HG02973 (cell line): ENCODE results near the gene DUSP8.

Experiments
- ATAC-seq: cut with Tn5 transposase; IDR thresholded peaks from one replicate; pipeline ENCODE4 v1.9.1; 2021; ENCODE audit warnings: moderate library complexity; ENCODE audit not compliant: unreplicated experiment

The DUSP8 gene

DNA sequence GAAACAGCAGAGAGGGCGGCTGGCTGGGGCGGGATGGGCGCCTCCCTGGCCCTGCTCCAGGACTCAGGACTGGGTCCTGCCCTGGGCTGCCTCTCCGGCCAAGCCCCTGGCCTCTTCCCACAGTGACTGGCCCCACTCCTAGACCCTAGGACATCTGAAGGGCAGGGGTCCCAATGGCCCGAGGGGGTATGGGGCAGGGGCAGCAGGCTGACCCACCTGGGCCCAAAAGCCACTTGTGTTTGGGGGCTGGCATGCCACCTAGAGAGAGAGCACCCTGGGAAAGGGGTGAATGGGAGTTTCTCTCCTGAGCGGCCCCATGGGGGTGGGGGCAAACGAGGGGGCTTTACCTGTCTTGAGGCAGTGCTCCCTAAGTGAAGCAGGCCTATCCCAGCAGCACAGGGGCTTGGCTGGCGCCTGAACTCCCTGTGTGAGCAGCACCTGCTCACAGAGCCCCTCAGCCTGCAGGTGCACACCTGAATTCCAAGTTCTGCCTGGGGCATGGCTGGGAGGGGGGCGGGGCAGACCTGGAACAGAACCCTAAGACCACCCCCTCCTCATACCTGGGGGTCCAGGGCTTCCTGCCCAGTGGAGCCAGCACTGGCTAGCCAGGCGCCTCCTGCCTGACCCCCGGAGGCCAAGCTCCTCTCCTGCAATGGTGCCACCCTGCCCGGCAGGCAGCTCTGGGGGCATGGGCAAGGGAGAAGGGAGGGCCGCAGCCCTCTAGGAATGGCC lies 16.9 kb downstream of the DUSP8 start:
- no peak for ATAC-seq

DNA sequence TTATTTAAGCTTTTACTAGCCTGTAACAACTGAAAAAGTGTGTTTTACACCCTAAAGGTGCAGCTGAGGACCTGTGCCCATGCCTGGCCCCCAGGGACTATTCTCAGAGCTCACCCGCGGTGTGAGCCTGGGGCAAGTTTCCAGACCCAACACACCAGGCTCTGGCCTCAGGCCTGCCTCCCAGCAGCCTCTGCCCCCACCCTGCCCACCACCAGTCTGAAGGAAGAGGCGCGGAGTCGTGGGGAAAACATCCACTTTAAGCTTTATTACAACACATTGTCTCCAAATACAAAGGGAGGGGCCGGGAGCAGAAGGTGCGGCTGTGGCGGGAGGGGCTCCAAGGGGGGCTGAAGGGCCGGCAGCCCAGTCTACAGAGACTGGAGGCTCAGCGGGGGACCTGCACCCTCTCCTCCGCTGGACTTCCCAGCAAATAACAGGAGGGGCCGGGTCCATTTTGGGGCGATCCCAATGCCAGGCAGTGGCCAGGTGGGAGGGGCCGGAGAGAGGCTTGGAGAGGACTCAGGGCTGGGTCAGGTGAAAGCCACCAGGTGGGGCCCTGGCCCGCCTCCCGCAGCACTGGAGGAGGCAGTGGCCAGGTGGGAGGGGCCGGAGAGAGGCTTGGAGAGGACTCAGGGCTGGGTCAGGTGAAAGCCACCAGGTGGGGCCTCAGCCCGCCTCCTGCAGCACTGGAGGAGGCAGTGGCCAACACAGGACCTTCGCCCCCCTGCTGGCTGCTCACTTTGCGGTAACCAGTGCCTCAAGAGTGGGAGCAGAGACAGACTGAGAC lies 18.1 kb downstream of the DUSP8 start:
- no peak for ATAC-seq

DNA sequence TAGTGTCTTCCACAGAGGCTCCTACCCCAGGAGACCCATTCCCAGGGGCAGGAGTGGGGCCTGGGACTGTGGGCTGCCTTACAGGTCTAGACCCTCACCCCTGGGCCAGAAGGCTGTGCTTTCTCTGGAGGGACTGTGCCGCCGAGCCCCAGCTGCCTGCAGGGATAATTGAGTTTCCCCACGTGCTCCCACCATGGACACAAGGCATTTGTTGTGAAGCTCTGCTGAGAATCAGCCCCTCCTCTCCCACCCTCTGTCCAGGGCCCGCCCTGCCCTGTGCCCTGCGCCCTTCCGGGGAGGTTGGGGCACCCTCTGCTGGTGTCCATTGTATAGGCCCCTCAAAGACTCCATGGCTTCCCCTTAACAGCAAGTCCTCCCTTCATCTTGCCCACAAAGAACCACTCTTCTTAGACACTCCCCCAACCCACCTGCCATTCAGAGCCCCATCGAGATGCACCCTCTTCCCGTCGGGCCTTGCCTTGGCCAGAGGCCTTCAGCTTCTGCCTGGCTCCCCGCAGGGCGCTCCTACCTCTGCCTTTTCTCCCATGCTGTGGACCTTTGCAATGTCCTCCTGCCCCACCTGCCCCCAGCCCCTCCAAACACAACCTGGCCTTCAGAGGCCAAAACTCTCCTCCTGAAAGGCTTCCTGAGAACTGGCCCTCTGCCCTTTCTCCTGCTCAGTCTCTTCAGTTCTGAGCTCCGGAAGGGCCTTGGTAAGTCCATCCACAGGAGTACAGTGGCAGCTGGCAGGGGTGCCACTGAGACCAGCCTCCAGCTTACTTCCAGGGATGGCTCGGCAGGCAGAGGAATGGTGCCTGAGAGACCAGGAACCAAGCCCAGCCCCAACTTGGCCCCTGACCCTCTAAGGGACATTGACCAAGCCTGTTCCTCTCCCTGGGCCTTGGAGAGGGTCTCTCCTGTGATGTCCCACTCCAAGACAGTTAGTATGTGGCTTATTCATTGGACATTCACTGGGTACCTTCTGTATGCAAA lies 22.4 kb downstream of the DUSP8 start:
- ATAC-seq: no peak

DNA sequence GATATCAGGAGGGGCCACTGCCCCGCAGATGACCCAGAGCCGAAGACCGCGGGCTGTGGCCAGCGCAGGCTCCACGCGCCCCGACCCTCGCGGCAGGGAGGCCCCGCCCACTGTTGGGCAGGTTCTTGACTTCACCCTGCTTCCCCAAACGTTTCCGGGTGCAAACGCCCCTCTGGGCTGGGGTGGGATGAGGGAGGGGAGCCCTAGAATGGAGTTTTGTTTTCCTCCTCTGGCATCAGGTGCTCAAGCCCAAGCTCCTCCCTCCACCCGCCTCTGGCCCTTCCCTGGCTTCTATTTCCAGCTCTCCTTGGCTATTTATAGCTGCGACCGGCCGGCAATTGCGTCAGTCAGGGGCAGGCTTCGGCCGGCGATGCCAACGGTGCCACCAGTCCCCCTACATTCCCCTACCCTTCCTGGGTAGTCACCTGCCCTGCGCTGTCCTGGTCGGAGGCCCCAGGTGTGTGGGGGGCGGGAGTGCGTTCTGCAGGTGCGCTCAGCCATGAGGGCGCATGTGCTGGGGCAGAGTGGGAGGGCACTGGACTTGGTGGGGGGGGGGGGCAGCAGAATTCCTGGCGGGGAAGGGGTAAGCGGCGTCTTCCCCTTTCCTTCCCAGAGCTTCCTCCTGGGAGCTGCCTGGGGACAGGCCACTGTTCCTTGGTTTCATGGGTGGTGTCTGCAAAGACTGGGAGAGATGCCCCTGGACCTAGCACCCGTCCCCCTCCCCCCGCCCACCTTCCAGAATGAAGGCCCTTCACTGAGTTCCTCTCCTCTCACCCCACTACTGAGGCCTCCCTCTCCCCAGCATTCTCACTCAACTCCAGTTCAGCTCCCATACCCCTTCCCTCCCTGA lies 23.6 kb downstream of the DUSP8 start:
- no peak for ATAC-seq

DNA sequence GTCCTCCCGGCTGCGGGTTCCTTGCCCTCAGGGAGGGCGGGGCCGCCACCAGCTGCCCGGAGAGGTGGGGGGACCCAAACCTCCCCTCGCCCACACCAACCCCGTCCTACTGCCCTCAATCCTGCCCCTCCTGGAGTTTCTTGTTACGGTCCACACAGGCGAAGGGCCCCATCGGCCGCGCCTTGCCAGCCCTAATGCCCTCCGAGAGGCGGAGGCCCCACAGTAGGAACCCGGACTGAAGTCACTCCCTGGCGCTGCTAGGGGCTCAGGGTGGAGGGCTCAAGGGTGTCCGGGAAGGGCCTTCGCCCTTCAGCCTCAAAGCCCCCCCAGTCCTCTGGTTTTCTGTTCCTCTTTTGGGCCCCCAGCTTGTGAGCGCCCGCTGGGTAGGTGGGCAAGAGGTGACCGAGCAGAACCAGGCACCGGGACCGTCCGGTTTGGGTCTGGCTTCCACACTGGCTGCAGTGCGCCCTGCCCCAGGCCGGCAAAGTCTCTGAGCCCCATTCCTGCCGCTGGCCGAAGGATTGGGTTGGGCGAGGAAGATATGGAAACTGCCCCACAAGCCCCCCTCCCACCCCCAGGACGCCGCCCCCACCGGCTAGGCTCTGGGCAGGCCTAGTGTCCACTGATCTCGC lies 24.5 kb downstream of the DUSP8 start:
- ATAC-seq: no peak

DNA sequence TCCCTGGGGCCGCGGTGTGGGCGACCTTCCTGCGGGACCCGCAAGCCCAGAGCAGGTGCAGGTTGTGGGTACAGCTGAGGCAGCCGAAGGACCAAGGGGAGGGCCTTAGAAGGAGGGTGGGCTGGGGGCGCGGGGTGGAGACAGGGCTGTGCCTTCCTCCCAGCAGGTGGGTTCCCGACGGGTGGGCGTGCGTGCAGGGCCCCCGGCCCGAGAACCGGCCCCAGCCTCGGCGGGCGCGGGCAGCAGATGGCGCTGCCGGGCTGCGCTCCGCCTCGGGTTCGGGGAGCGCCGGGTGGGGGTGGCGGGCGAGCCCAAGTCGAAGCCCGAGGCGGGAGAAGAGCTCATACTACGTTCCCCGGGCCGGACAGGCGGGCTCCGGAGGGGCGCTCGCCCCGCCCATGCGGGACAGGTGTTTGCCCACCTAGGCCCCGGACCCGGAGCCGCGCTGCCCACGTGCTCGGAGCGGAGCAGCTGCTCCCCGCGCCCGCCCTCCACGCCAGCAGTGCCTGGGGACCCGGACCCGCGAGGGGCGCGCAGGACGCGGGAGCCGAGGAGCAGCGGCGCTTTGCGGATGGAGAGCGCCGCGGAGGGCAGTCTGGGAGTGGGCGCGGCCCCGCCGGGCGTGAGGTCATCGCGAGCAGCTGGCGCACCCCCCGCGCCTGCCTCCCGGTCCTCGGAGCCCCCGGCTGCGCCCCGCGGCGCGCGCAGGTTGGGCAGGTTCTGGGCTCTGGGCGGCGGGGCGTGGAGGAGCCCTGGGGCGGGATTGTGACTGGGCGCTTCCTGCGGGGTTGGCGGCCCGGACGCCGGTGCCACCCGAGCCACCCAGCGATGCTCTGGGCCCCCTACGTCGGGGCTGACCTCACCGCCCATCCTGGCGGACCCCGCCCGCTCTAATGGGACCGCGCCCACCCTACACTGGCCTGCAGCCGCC lies 25.3 kb downstream of the DUSP8 start:
- no peak for ATAC-seq

DNA sequence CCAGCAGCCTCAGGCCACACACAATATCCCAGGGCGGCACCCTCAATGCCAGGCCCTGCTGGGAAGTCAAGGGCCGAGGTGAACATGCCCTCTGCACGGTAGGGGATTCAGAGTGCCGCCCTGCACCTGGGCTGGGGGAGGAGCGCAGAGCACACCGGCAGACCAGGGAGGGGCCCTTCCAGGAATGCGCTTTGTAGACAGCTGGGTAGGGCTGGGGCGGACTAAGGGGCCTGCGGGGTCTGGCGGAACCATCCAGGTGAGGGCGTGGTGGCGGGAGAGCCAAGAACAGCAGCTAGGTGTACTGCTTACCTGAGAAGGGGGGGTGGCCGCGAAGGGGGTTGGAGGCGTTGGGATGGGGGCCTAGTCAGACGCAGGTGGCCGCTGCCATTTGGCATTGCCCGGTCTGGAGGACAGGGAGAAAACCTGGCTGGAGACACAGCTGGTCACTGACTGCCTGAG lies 26.0 kb downstream of the DUSP8 start:
- no peak for ATAC-seq

DNA sequence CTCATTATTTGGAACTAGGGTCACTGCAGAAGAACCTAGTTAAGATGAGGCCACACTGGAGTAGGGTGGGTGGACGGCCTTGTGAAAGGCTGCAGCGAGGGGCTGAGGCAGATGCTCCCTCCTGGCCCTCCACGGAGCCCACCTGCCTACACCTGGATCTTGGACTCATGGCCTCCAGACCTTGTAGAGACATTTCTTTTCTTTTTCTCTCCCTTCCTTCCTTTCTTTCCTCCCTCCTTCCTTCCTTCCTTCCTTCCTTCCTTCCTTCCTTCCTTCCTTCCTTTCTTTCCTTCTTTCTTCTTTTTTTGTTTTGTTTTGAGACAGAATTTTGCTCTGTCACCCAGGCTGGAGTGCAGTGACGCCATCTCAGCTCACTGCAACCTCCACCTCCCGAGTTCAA lies 26.6 kb downstream of the DUSP8 start:
- ATAC-seq: no peak

DNA sequence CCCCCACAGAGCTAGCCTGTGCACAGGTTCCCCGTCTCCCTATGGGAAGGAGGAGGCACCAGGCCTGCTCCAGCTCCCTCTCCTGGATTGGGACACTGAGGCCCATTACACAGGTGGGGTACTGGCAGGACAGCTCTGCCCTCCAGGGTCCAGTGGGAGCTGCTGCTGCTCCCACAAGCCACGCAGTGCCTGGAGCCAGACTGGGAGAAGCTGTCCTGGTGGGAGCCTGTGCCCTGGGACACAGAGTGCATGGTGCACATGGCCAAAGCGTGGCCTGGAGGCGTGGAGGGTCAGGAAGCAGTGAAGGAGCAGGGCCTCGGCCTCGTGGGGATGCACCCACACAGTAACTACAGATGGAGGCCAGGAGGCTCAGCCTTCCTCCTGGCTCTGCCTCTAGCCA lies 27.5 kb downstream of the DUSP8 start:
- no peak for ATAC-seq

DNA sequence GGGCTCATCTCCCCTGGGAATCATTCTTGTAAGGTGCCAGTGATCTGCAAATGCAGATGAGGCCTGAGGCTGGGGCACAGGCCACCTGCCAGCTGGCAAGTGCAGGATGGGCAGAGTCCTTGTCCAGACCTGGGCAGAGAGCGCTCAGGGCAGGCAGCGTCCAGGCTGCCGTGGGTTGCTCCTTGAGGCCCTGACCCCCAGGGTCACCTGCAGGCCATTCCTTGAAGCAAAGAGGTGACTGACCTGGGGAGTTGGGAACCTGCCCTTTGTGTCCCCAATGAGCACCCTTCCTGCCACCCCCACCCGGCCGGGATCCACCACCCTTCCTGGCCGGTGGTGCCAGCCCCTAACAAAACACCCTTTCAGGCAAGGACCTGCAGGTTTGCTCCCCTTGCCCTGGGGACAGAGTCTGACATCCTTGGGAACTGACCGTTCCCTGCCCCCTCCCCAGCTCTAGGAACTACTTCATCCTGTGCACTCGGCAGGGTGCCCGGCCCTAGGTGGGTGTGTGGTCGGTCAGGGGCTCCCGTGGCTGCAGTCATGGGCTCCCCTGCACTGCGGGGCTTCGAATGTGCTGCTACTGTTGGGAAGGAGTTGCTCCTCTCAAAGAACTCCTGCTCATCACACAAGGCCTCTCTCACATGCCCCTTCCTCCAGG lies 28.3 kb downstream of the DUSP8 start:
- ATAC-seq: no peak

DNA sequence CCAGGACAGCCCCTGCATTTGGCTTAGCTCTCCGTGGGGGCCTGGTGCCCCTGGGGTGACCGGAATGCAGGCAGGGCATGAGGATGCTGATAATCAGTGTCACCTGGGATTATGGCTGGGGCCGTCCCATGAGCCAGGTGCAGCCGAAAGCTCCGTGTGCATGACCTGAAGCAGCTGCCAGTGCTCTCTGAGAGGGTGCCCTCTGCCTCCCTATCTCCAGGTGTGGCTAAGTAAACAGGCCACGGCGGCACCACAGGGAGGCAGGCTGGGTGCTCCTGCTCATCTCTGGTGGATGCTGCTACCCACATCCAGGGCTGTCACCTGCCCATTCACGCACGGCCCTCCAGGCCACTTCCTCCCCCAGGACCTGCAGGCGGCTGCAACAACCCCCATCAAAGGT lies 29.8 kb downstream of the DUSP8 start:
- ATAC-seq: no peak

DNA sequence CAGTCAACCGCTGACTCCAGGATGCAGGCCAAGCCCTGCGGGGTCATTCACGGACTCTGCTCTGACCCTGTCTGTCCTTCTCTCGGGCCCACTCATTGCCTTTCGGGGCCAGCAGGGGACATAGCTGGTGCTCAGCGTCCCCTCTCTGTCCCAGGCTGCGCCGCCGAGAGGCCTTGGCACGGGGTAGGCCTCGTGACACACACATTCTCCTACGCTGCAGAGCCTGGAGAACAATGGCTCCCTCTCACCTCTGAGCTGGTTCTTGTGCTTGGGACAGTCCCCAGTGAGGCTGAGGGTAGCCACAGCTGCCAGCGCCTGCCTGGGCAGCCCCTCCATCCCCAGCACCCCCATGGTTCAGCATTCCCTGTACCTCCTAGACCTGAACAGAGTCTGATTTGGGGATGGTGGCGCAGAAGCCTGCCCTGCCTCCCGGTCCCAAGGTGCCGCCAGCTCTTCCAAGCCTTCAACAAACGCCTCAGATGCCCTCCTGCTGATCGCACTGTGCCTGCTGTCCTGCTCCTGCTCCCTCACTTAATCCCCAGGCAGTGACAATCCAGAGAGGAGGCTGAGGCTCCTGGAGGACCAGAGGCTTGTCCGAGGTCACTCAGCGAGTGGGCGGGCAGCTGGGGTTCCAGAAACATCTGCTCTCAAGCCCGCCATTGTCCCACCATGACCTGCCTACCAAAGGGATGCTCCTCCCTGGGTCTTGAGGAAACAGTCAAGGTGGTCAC lies 30.4 kb downstream of the DUSP8 start:
- ATAC-seq: no peak

DNA sequence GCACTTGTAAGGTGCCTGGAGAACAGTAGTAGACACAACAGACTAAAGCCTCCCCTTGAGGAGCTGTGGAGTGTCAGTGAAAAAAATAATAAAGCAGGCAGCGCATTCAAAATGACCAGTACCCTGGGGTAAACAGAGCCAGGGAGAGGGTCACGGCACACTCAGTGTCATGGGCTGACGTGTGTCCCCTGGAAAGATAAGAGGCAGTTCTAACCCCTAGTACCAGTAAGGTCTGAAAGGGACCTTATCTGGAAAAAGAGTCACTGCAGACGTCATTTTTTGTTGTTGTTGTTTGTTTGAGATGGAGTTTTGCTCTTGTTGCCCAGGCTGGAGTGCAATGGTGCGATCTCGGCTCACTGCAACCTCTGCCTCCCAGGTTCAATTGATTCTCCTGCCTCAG lies 32.0 kb downstream of the DUSP8 start:
- ATAC-seq: no peak

DNA sequence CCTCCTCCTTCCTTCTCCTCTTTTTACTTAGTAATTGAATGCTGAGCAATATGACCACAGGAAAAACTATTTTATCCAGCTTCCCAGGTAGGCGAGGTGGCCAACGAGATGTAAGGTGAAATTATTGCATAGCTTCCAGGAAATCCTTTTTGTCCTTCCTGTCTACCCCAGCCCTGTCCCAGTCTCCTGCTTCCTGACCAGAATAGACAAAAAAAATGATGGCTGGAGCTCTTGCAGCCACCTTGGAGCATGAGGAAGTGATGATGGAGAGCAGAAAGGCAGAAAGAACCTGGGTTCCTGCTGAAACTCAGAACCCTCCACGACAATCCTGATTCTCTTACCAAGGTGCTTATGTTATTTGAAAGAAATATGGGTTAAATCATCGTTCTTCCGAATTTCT lies 33.9 kb downstream of the DUSP8 start:
- ATAC-seq: no peak

DNA sequence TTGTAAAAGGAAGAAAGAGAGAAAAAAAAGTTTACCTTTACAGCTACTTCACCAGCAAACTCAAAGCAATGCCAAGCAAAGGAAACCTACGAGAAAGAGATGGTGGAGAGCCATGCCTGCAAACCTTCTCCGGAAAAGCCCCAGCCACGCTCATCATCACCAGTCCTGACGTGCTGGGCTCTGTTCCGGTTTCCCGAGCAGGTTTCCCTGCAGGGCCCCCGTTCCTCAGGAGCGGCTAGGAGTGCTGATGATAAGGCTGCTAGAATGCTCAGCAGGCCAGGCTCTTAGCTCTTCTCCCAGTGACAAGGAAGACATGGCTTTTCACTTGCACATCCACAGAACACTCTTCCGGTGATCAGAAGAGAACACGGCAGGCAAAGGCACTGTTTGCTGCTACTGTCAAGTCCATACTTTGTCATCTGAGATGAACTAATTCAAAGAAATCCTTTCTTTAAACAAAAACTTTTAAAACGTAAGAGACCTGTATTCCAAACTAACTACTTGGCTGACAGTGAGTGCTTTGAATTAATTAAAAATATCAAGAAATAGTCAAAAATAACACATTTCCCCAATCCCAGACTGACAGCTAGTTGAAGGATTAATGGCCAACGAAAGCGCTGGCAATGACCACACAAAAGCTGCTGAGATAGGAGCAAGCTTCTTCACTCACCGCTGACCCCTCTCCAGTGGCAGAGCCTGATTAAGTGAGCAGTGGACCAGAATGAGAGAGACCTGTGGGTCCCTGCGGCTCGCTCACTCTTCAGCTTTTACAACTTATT lies 35.8 kb downstream of the DUSP8 start:
- no peak for ATAC-seq

DNA sequence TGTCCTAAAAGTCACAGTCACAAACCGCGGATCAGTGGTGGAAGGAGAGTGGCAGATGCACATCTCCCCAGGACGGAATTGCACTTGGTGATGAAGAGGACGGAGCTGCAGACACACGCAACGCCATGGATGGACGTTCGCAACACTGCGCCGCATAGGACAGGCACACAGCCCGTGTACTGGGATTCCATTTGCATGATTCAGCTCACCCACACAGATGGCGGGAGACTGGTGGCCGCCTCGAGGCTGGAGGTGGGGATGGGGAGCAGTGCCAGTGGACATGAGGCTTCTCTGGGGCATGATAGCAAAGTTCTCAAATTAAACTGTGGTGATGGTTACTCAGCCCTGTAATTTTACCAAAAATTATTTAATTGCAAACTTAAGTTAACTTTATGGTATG lies 37.4 kb downstream of the DUSP8 start:
- ATAC-seq: no peak

DNA sequence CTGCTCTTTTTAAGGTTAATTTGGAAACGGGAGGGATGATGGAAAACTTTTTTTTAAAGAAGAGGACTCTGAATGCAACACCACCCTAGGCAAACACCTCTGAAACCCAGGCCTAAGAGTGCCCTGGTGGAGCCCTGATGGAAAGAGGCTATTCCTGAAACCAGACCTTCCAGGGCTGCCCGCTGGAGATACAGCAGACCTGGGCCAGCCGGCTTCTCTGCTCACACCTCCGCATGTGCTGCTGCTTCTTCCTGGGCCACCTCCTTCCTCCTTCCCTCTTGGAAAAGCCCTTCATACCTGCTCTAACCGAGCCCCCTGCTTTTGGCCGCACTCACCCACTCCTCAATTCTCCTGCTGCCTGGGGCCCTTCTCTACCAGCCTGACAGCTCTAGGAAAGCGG lies 37.9 kb downstream of the DUSP8 start:
- no peak for ATAC-seq
